ENCODE measurements around the gene EML6. TPM values are rescaled to one million over a fixed set of nuclear protein-coding genes. Genes with fewer than 3 reads are reported as not detected.

Gene EML6
- total and polyA plus RNA-seq, 10 of the 15 experiments (the other 5 are each of a cell fraction or from before 2014, with no cell fraction given), result 0.09 to 0.67 (median 0.21) TPM

GRCh38 chr2:54962511-54962910 lies 239.0 kb downstream of the EML6 start (continued):
- TF ChIP-seq ZNF687 (IDR thresholded peaks at IDR 0.05), result no peak
- TF ChIP-seq, protein P1, sequence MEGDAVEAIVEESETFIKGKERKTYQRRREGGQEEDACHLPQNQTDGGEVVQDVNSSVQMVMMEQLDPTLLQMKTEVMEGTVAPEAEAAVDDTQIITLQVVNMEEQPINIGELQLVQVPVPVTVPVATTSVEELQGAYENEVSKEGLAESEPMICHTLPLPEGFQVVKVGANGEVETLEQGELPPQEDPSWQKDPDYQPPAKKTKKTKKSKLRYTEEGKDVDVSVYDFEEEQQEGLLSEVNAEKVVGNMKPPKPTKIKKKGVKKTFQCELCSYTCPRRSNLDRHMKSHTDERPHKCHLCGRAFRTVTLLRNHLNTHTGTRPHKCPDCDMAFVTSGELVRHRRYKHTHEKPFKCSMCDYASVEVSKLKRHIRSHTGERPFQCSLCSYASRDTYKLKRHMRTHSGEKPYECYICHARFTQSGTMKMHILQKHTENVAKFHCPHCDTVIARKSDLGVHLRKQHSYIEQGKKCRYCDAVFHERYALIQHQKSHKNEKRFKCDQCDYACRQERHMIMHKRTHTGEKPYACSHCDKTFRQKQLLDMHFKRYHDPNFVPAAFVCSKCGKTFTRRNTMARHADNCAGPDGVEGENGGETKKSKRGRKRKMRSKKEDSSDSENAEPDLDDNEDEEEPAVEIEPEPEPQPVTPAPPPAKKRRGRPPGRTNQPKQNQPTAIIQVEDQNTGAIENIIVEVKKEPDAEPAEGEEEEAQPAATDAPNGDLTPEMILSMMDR (IDR thresholded peaks at IDR 0.05 in 2 of 3, conservative IDR thresholded peaks at IDR 0.05 in 1 of 3; ENCODE audit: control insufficient read depth in 2 of 3, extremely low read depth in 1 of 3, insufficient read depth in 1 of 3, low read depth in 3 of 3, low read length in 3 of 3), result no peak
- TF ChIP-seq PML (IDR thresholded peaks at IDR 0.05; ENCODE audit: low read length), result no peak
- no peak for TF ChIP-seq RELA (IDR thresholded peaks at IDR 0.05; ENCODE audit: borderline replicate concordance, partially characterized antibody)

- H3K4me2 ChIP-seq (ENCODE audit: control insufficient read depth, insufficient read depth), result no peak overlapping the region
- no peaks in the 10 kb centered on the region for H3K36me3 ChIP-seq (ENCODE audit: control insufficient read depth in 2 of 2, insufficient read depth in 2 of 2, low read length in 1 of 2)
- H4K20me1 ChIP-seq (ENCODE audit: control insufficient read depth, insufficient read depth), result no peaks in the 10 kb centered on the region
- H3K4me1 ChIP-seq (ENCODE audit: control insufficient read depth, insufficient read depth, low read length), result no peaks in the 10 kb centered on the region; the same call in 1 of the 2 replicates
- ChIA-PET POLR2A (interaction anchor here (0.8 kb wide), 1 partner anchor 10 kb away, joined by 3 read pairs; no protein-coding TSS in a partner anchor), SMC1A (ENCODE audit: uncharacterized antibody, unreplicated experiment) (interaction anchor here (0.6 to 1.3 kb wide), 3 partner anchors 9 to 478 kb away, joined by 3 to 5 read pairs (median 4); no protein-coding TSS in a partner anchor), RAD21 (ENCODE audit: unreplicated experiment) (no interaction called here), CTCF (interaction anchor here (1.3 kb wide), 2 partner anchors 11 to 205 kb away, joined by 4 to 5 read pairs; no protein-coding TSS in a partner anchor)
- FAIRE-seq (no peak), ATAC-seq (no peak), DNase-seq (ENCODE audit: low read depth, low spot score) (no peak)
- no peak overlapping the region for H3K9ac ChIP-seq (ENCODE audit: control insufficient read depth, insufficient read depth, low read length)
- H3K9me3 ChIP-seq (replicated peaks; ENCODE audit: control insufficient read depth, insufficient read depth, low read length), result no peaks in the 10 kb centered on the region
- no peaks in the 10 kb centered on the region for H3K79me2 ChIP-seq (ENCODE audit: control insufficient read depth, insufficient read depth, low read length)
- no peaks in the 10 kb centered on the region for H3K27me3 ChIP-seq (replicated peaks in 1 of 2; ENCODE audit: control insufficient read depth in 2 of 2, insufficient read depth in 2 of 2, low read length in 1 of 2)
- BruUV-seq (replicated peaks), result no TSS peak
- in situ Hi-C loops (cut with MboI) (no loop called here), intact Hi-C loops (cut with micrococcal nuclease; ENCODE audit: unreplicated experiment) (no loop called here)
- H3K4me3 ChIP-seq, result no peak overlapping the region
- WGBS (ENCODE audit: insufficient coverage, insufficient replicate concordance, low lambda C conversion rate, missing lambda C conversion rate), result 100% methylated on average over 2 of the region's 3 CpGs
- H2AFZ ChIP-seq (ENCODE audit: control insufficient read depth, low read depth, low read length), result no peak overlapping the region
- H3K27ac ChIP-seq (ENCODE audit: control insufficient read depth, insufficient read depth), result no peak overlapping the region
- TF ChIP-seq PKNOX1 (IDR thresholded peaks at IDR 0.05), result no peak
- TF ChIP-seq MLLT1 (IDR thresholded peaks at IDR 0.05), result no peak
- no peak for TF ChIP-seq ZNF207 (IDR thresholded peaks at IDR 0.05; ENCODE audit: borderline replicate concordance)
- TF ChIP-seq RBBP5 (conservative IDR thresholded peaks at IDR 0.05), result no peak
- TF ChIP-seq HCFC1 (IDR thresholded peaks at IDR 0.05; ENCODE audit: low read length), result no peak
- no peak for TF ChIP-seq NFXL1 (IDR thresholded peaks at IDR 0.05; ENCODE audit: borderline replicate concordance)
- TF ChIP-seq EGR1 (IDR thresholded peaks at IDR 0.05; ENCODE audit: borderline replicate concordance in 1 of 2, low read depth in 2 of 2, low read length in 2 of 2), result no peak
- no peak for TF ChIP-seq ZZZ3 (IDR thresholded peaks at IDR 0.05; ENCODE audit: control insufficient read depth, insufficient read length, low read depth)
- no peak for TF ChIP-seq JUNB (IDR thresholded peaks at IDR 0.05)
- no peak for TF ChIP-seq CBX3 (IDR thresholded peaks at IDR 0.05; ENCODE audit: borderline replicate concordance, low read depth)
These were observed 239.5 kb downstream of the EML6 start for GRCh38 chr2:54962935-54963440.

Measured in GM12878 (cell line).